DOHH2 (cell line): ENCODE results near the gene PRCD.

ENCODE experiments used
- EZH2phosphoT487 ChIP-seq: fragments of 200-600 bp; sonication (generic); IDR thresholded peaks from 2 replicates; pipeline ENCODE4 v1.6.1; 2017; ENCODE audit warnings: borderline replicate concordance, mild to moderate bottlenecking, antibody characterized with exemption, low read length, moderate library complexity, mixed read lengths
- TF ChIP-seq, protein P1 (sequence below): fragments of 200-600 bp; sonication (generic); IDR thresholded peaks from one replicate; pipeline ENCODE4 v1.5.1; 2014; ENCODE audit warnings: antibody characterized with exemption, mild to moderate bottlenecking, low read depth, low read length; ENCODE audit not compliant: poor library complexity, severe bottlenecking

DNA sequence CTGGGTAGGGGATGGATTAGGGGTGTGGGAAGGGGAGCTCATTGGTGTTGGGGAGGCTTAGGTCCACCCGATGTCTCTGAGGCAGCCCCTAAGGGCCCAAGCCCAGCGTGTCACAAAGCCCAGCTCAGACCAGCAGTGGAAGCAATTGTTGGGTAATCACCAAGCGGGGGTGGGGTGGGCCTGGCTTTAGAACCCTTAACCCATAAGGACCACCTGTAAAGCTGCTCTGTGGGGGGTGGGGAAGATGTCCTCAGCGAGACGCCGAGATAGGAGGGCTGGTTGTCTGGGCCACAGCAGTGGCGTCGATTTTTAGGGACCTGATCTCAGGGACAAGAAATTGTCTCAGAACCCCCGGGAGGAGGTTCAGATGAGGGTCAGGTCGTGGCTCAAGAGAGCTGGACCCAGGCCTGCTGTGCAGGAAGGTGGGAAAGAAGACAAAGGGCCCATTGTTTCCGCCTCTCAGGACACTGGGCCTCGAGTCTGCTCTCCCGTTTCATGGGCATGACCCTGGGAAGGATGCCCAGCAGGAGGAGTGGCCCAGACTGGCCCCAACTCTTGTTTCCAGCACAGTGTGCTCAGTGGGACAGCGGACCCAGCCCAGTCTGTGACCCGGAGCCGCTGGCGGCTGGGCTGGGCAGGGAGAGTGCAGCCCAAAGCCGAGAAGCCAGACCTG, 29.9 kb downstream of the PRCD start:
- TF ChIP-seq, protein P1, sequence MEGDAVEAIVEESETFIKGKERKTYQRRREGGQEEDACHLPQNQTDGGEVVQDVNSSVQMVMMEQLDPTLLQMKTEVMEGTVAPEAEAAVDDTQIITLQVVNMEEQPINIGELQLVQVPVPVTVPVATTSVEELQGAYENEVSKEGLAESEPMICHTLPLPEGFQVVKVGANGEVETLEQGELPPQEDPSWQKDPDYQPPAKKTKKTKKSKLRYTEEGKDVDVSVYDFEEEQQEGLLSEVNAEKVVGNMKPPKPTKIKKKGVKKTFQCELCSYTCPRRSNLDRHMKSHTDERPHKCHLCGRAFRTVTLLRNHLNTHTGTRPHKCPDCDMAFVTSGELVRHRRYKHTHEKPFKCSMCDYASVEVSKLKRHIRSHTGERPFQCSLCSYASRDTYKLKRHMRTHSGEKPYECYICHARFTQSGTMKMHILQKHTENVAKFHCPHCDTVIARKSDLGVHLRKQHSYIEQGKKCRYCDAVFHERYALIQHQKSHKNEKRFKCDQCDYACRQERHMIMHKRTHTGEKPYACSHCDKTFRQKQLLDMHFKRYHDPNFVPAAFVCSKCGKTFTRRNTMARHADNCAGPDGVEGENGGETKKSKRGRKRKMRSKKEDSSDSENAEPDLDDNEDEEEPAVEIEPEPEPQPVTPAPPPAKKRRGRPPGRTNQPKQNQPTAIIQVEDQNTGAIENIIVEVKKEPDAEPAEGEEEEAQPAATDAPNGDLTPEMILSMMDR: no peak
- TF ChIP-seq EZH2phosphoT487: no peak
